ENCODE data around the gene EPO.

Gene EPO

DNA sequence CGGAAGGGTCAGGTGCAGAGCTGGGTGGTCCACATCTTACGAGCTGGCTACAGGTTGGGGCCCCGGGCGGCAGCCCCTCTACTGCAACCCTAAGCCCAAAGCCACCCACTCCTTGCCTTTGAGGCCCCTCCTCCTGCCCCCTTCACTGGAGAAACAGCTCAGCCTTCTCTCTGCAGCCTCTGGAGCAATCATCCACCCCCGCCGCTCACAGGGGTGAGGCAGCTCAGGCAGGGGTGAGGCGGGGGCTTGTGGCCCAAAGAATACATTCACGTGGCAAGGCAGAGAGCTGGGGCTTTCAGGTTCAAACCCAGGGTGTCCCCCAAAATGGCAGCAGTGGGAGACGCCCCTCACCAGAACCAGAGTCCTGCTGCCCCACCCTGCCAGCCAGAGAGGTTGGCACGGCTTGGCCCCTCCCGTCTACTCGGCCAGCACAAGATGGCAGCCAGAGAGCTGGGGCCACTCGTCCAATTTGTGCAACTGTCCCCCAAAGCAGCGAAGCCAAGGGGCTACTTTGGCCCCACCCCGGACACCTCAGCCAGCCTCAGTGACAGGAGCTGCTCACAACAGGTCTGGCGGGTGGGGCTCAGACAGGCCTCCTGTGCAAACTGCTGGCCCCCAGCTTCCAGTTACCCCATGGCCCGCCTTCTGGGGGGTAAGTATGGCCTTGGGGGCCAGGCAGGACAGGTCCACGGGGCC, 39.5 kb upstream of the EPO start:
- no peaks in the 10 kb centered on the region for H3K9me3 ChIP-seq (ENCODE audit: insufficient read depth, low read depth, low read length)
- no peaks in the 10 kb centered on the region for H3K9me2 ChIP-seq (replicated peaks; ENCODE audit: low read depth, low read length)
- peaks cover 89% of the 10 kb centered on the region; the same call in 1 of the 2 replicates for H3K36me3 ChIP-seq (ENCODE audit: insufficient read depth, low read length)
- no peaks in the 10 kb centered on the region for H3K27me3 ChIP-seq (ENCODE audit: insufficient read depth, low read length, poor library complexity, severe bottlenecking)
- H3K9ac ChIP-seq (ENCODE audit: low read depth, low read length, poor library complexity, severe bottlenecking), result no peak overlapping the region
- peaks cover 46% of the 10 kb centered on the region for H4K20me1 ChIP-seq (ENCODE audit: insufficient read depth, low read length, poor library complexity, severe bottlenecking)
- H3K4me1 ChIP-seq (ENCODE audit: insufficient read depth, low read length, poor library complexity, severe bottlenecking), result peaks cover 7% of the 10 kb centered on the region
- H3K4me3 ChIP-seq (ENCODE audit: low read length, poor library complexity, severe bottlenecking), result no peak overlapping the region
- H3F3A ChIP-seq (ENCODE audit: low read depth), result no peaks in the 10 kb centered on the region; the same call in 1 of the 2 replicates
- H3K79me2 ChIP-seq (ENCODE audit: insufficient read depth, low read length), result peaks cover 17% of the 10 kb centered on the region; the same call in 1 of the 2 replicates
- TF ChIP-seq, protein P1, sequence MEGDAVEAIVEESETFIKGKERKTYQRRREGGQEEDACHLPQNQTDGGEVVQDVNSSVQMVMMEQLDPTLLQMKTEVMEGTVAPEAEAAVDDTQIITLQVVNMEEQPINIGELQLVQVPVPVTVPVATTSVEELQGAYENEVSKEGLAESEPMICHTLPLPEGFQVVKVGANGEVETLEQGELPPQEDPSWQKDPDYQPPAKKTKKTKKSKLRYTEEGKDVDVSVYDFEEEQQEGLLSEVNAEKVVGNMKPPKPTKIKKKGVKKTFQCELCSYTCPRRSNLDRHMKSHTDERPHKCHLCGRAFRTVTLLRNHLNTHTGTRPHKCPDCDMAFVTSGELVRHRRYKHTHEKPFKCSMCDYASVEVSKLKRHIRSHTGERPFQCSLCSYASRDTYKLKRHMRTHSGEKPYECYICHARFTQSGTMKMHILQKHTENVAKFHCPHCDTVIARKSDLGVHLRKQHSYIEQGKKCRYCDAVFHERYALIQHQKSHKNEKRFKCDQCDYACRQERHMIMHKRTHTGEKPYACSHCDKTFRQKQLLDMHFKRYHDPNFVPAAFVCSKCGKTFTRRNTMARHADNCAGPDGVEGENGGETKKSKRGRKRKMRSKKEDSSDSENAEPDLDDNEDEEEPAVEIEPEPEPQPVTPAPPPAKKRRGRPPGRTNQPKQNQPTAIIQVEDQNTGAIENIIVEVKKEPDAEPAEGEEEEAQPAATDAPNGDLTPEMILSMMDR (conservative IDR thresholded peaks at IDR 0.05; ENCODE audit: low read length), result no peak
- no peak for TF ChIP-seq EZH2phosphoT487 (IDR thresholded peaks at IDR 0.05; ENCODE audit: borderline replicate concordance)
- no peak overlapping the region for H3K4me2 ChIP-seq (ENCODE audit: low read depth, low read length, poor library complexity, severe bottlenecking)
- no peak overlapping the region for H2AFZ ChIP-seq (ENCODE audit: low read length)

DNA sequence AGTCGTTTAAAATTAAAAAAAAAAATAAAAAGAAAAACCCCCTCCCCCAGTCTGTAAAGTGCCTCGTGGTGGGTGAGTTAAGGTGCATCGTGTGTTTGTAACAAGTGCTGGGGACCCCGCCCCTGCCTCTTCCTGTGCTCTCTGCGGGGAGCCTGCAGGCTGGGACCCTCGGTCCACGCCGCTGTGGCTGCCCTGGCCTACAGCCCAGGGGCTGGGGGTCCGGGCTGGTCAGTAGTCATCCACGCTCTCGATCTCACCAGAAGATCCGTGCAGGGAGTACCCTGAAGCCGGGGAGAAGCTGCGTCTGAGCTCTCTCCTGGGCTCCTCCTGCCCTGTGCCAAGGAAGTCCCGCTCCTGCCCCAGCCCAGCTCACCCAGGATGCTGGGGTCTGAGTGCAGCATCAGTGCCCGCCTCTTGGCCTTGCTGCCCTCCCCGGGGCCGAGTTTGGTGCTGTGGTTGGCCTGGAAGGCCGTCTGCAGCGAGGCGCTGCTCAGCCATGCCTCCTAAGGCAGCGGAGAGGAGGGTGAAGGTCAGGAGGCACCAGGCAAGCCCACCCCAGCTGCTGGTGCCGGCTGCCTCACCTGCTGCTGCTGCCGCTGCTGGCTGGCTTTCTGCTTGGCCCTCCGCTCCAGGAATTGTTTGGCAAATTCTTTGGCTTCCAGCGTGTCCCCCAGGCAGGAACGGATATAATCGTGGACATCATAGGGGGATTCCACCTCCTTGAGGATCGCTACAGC, 38.6 kb upstream of the EPO start:
- peaks cover 93% of the 10 kb centered on the region; the same call in 1 of the 2 replicates for H3K36me3 ChIP-seq (ENCODE audit: insufficient read depth, low read length)
- TF ChIP-seq, protein P1 (conservative IDR thresholded peaks at IDR 0.05; ENCODE audit: low read length), result no peak
- TF ChIP-seq EZH2phosphoT487 (IDR thresholded peaks at IDR 0.05; ENCODE audit: borderline replicate concordance), result no peak

DNA sequence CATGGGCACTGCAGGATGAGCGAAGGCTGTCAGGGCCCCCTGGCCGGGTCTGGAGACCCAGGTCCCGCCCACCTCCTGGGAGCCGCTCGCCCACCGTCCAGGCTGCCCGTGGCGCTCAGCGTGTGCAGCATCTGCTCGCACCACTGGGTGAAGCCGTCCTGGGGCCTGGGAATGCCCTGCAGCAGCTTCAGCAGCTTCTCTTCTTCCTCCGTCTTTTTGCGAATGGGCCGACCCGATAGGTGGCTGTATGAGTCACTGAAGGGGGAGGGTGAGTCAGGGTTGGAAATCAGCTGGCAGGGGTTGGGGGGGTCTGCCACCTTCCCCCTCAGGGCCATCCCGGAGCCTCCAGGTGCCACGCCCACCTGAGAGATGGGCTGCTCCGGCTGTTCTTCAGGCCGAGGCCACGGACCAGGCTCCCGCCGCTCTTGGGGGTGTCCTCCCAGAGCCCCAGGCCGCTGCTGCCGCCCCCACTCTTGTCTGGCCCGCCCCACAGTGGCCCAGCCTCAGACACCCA, 38.0 kb upstream of the EPO start:
- Histone ChIP-seq H3K9me3 (ENCODE audit: insufficient read depth, low read depth, low read length) (no peaks in the 10 kb centered on the region), H3K9ac (ENCODE audit: low read depth, low read length, poor library complexity, severe bottlenecking) (no peak overlapping the region), H3K27me3 (ENCODE audit: insufficient read depth, low read length, poor library complexity, severe bottlenecking) (no peaks in the 10 kb centered on the region), H4K20me1 (ENCODE audit: insufficient read depth, low read length, poor library complexity, severe bottlenecking) (peaks cover 33% of the 10 kb centered on the region), H3K4me2 (ENCODE audit: low read depth, low read length, poor library complexity, severe bottlenecking) (no peak overlapping the region), H3F3A (ENCODE audit: low read depth) (no peaks in the 10 kb centered on the region; the same call in 1 of the 2 replicates), H2AFZ (ENCODE audit: low read length) (no peak overlapping the region), H3K4me1 (ENCODE audit: insufficient read depth, low read length, poor library complexity, severe bottlenecking) (no peaks in the 10 kb centered on the region), H3K36me3 (ENCODE audit: insufficient read depth, low read length) (peaks cover 93% of the 10 kb centered on the region; the same call in 1 of the 2 replicates), H3K79me2 (ENCODE audit: insufficient read depth, low read length) (peaks cover 2% of the 10 kb centered on the region; the same call in 1 of the 2 replicates), H3K9me2 (replicated peaks; ENCODE audit: low read depth, low read length) (no peaks in the 10 kb centered on the region), H3K4me3 (ENCODE audit: low read length, poor library complexity, severe bottlenecking) (no peak overlapping the region)
- no peak for TF ChIP-seq EZH2phosphoT487 (IDR thresholded peaks at IDR 0.05; ENCODE audit: borderline replicate concordance)
- TF ChIP-seq, protein P1 (conservative IDR thresholded peaks at IDR 0.05; ENCODE audit: low read length), result no peak

More for the DNA sequence above, 38.6 kb upstream of the EPO start:
- Histone ChIP-seq H3K4me2 (ENCODE audit: low read depth, low read length, poor library complexity, severe bottlenecking) (no peak overlapping the region), H3K79me2 (ENCODE audit: insufficient read depth, low read length) (peaks cover 8% of the 10 kb centered on the region; the same call in 1 of the 2 replicates), H3K9me3 (ENCODE audit: insufficient read depth, low read depth, low read length) (no peaks in the 10 kb centered on the region), H3K4me3 (ENCODE audit: low read length, poor library complexity, severe bottlenecking) (no peak overlapping the region), H3K27me3 (ENCODE audit: insufficient read depth, low read length, poor library complexity, severe bottlenecking) (no peaks in the 10 kb centered on the region), H3K4me1 (ENCODE audit: insufficient read depth, low read length, poor library complexity, severe bottlenecking) (peaks cover 1% of the 10 kb centered on the region), H4K20me1 (ENCODE audit: insufficient read depth, low read length, poor library complexity, severe bottlenecking) (peaks cover 38% of the 10 kb centered on the region), H3K9me2 (replicated peaks; ENCODE audit: low read depth, low read length) (no peaks in the 10 kb centered on the region), H3F3A (ENCODE audit: low read depth) (no peaks in the 10 kb centered on the region; the same call in 1 of the 2 replicates), H3K9ac (ENCODE audit: low read depth, low read length, poor library complexity, severe bottlenecking) (no peak overlapping the region), H2AFZ (ENCODE audit: low read length) (no peak overlapping the region)

All from Loucy (cell line).